ENCODE results near the gene PPP6R1. TPM values are rescaled to one million over a fixed set of nuclear protein-coding genes. Genes with fewer than 3 reads are reported as not detected.

The PPP6R1 gene
- total RNA-seq, 1 donor from 2014 or later: 220 TPM

DNA sequence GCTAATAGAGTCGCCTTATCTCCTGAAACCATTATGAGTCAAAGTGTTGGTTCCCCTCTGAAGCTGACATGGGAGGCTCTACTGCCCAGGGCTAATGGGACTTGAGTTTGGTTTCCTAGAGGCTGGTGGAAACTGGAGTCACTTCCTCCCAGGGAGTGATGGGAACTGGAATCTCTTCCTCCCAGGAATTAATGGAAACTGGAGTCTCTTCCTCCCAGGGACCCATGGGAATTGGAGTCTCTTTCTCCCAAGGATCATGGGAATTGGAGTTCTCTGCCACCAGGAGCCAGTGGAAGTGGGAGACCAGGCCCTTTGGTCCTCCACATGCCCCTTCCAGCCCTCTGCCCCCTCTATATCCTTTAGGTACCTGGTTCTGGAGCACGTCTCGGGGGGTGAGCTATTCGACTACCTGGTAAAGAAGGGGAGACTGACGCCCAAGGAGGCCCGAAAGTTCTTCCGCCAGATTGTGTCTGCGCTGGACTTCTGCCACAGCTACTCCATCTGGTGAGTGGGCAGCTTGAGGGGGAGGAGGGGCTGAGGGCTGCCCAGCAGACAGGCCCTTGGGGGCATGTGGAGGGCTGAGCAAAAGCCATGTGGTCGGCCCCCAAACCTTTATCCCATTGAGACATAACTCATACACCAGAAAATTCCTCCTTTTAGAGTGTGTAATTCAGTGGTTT lies 30.4 kb upstream of the PPP6R1 start:
- ATAC-seq (ENCODE audit: low read depth): no peak
- TF ChIP-seq CTCF (IDR thresholded peaks at IDR 0.05): no peak
- DNase-seq: no peak
- intact Hi-C loops (cut with micrococcal nuclease): no loop called here
- Mint-ChIP-seq H3K4me1 (peaks cover 4% of the 10 kb centered on the region), H3K4me3 (no peak overlapping the region), H3K27ac (no peak overlapping the region), H3K27me3 (no peaks in the 10 kb centered on the region), H3K36me3 (ENCODE audit: low read depth) (no peaks in the 10 kb centered on the region), H3K9me3 (no peaks in the 10 kb centered on the region)
- ChIA-PET POLR2A (interaction anchor here (0.7 to 1.5 kb wide), 3 partner anchors 13 to 187 kb away, joined by 3 to 4 read pairs (median 4); partner anchors contain the start of genes TMEM238 and ZNF628), CTCF (interaction anchor here (1.2 kb wide), 1 partner anchor 13 kb away, joined by 4 read pairs; no protein-coding TSS in a partner anchor)

DNA sequence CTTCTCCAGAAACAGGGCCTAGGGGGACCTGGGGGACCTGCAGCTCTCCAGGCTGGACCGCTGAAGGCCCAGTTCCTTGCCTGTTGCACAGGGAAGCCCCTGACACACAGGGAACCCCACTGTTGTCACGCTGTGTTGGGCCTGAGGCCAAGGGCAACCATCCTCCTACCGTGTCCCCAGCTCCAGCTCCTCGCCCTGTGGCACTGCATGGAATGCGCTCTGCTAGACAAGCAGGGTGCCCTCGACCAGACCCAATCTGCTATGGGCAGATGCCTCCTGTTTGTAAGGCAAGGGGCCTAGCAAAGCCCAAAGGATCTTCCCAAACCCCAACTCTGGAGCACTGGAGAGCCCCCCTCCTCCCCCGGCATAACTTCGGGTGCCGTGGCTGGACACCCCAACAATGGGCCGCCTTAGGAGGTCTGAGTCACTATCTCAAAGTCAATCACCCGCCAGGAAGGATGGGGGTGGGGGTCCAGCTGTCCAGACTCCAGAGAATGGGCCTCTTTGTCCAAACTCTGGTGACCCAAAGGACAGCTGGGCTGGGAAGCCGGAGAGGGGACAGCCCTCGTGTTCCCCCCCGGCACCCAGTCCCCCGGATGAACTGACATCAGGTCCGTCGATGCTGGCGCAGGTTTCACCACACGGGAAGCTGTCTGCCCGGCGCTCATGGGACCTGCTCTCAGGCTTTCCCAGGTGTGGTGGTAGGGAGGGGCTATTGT lies 28.7 kb upstream of the PPP6R1 start:
- no peak for TF ChIP-seq CTCF (IDR thresholded peaks at IDR 0.05)
- Mint-ChIP-seq H3K36me3 (ENCODE audit: low read depth) (no peaks in the 10 kb centered on the region), H3K4me1 (peaks cover 13% of the 10 kb centered on the region), H3K4me3 (no peak overlapping the region), H3K27ac (no peak overlapping the region), H3K27me3 (peaks cover 4% of the 10 kb centered on the region), H3K9me3 (no peaks in the 10 kb centered on the region)
- intact Hi-C loops (cut with micrococcal nuclease): no loop called here
- CTCF ChIA-PET: interaction anchor here (1.0 kb wide), 1 partner anchor 14 kb away, joined by 4 read pairs; no protein-coding TSS in a partner anchor
- POLR2A ChIA-PET: interaction anchor here (1.2 to 1.5 kb wide), 2 partner anchors 36 to 96 kb away, joined by 3 to 4 read pairs; partner anchors contain the start of gene TMEM238
- DNase-seq (no peak), ATAC-seq (ENCODE audit: low read depth) (no peak)

GRCh38 chr19:55285229-55285890 lies 26.5 kb upstream of the PPP6R1 start:
- H3K4me3 Mint-ChIP-seq: no peak overlapping the region
- peaks cover 24% of the 10 kb centered on the region for H3K4me1 Mint-ChIP-seq
- no peak for DNase-seq
- POLR2A ChIA-PET: no interaction called here
- no peak overlapping the region for H3K27ac Mint-ChIP-seq
- peaks cover 4% of the 10 kb centered on the region for H3K27me3 Mint-ChIP-seq
- TF ChIP-seq CTCF (IDR thresholded peaks at IDR 0.05): no peak
- H3K36me3 Mint-ChIP-seq (ENCODE audit: low read depth): no peaks in the 10 kb centered on the region
- CTCF ChIA-PET: no interaction called here
- no peak for ATAC-seq (ENCODE audit: low read depth)
- no peaks in the 10 kb centered on the region for H3K9me3 Mint-ChIP-seq
- intact Hi-C loops (cut with micrococcal nuclease): no loop called here

GRCh38 chr19:55284405-55285058 lies 25.7 kb upstream of the PPP6R1 start:
- peaks cover 33% of the 10 kb centered on the region for H3K4me1 Mint-ChIP-seq
- no peak overlapping the region for H3K27ac Mint-ChIP-seq
- ChIA-PET POLR2A (interaction anchor here (11.6 kb wide), 1 partner anchor 28 kb away, joined by 277 read pairs; the partner anchor contains the start of gene PPP6R1), CTCF (no interaction called here)
- no peak for TF ChIP-seq CTCF (IDR thresholded peaks at IDR 0.05)
- intact Hi-C loops (cut with micrococcal nuclease): no loop called here
- peaks cover 4% of the 10 kb centered on the region for H3K36me3 Mint-ChIP-seq (ENCODE audit: low read depth)
- DNase-seq (no peak), ATAC-seq (ENCODE audit: low read depth) (no peak)
- peaks cover 4% of the 10 kb centered on the region for H3K27me3 Mint-ChIP-seq
- H3K4me3 Mint-ChIP-seq: no peak overlapping the region
- no peaks in the 10 kb centered on the region for H3K9me3 Mint-ChIP-seq

Data from activated B cell treated with CpG ODN at 0.5 μM for 24 hours (primary cell).